ENCODE results near the gene CDHR3.

GRCh38 chr7:106023369-106024322 is 60.6 kb downstream of the CDHR3 start:
- TF ChIP-seq, protein P1, sequence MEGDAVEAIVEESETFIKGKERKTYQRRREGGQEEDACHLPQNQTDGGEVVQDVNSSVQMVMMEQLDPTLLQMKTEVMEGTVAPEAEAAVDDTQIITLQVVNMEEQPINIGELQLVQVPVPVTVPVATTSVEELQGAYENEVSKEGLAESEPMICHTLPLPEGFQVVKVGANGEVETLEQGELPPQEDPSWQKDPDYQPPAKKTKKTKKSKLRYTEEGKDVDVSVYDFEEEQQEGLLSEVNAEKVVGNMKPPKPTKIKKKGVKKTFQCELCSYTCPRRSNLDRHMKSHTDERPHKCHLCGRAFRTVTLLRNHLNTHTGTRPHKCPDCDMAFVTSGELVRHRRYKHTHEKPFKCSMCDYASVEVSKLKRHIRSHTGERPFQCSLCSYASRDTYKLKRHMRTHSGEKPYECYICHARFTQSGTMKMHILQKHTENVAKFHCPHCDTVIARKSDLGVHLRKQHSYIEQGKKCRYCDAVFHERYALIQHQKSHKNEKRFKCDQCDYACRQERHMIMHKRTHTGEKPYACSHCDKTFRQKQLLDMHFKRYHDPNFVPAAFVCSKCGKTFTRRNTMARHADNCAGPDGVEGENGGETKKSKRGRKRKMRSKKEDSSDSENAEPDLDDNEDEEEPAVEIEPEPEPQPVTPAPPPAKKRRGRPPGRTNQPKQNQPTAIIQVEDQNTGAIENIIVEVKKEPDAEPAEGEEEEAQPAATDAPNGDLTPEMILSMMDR (IDR thresholded peaks at IDR 0.05), result no peak
- no peak for TF ChIP-seq POLR2AphosphoS5 (IDR thresholded peaks at IDR 0.05; ENCODE audit: low read depth, low read length)
- no peak for TF ChIP-seq SIN3A (IDR thresholded peaks at IDR 0.05; ENCODE audit: borderline replicate concordance, insufficient read depth, low read depth, low read length)

Measured in Panc1 (cell line).